ENCODE data around the gene RTN4.
"Not testable (repeated sequence)": the region's sequence is repeated elsewhere in the genome, so short reads cannot be mapped to it uniquely, and the experiment has no call there.

RTN4 gene

GRCh38 chr2:55073000-55073983, 23.0 kb upstream of the RTN4 start:
- DNase-seq, result no peak

GRCh38 chr2:55063713-55064323, 13.6 kb upstream of the RTN4 start:
- DNase-seq, result no peak

- DNase-seq, result no peak
These were observed 13.0 kb upstream of the RTN4 start for GRCh38 chr2:55063226-55063625.

GRCh38 chr2:55062754-55063153, 12.5 kb upstream of the RTN4 start:
- DNase-seq, result no peak

GRCh38 chr2:55061523-55062344, 11.5 kb upstream of the RTN4 start:
- no peak for DNase-seq

- no peak for DNase-seq
These were observed 9.5 kb upstream of the RTN4 start for GRCh38 chr2:55059793-55060192.

- DNase-seq, result no peak
These were observed 7.2 kb upstream of the RTN4 start for GRCh38 chr2:55057474-55057873.

GRCh38 chr2:55056024-55056521, 5.8 kb upstream of the RTN4 start:
- DNase-seq, result no peak

- no peak for DNase-seq
These were observed 4.0 kb upstream of the RTN4 start for GRCh38 chr2:55054106-55054875.

GRCh38 chr2:55053225-55053624, 3.0 kb upstream of the RTN4 start:
- not testable (repeated sequence) for DNase-seq

- DNase-seq, result no peak
These were observed 2.1 kb upstream of the RTN4 start for GRCh38 chr2:55052129-55053061.

GRCh38 chr2:55051026-55051866, 995 bp upstream of the RTN4 start:
- DNase-seq, result peak; percentile 52

GRCh38 chr2:55049821-55050099, 491 bp downstream of the RTN4 start:
- no peak for DNase-seq

GRCh38 chr2:55049043-55049820, 1.0 kb downstream of the RTN4 start:
- DNase-seq, result peak; percentile 93

- peak; percentile 55 for DNase-seq
These were observed 1.7 kb downstream of the RTN4 start for GRCh38 chr2:55048508-55049042.

GRCh38 chr2:55047677-55048299, 2.5 kb downstream of the RTN4 start:
- peak; percentile 58 for DNase-seq

- DNase-seq, result peak; percentile 26
These were observed 4.5 kb downstream of the RTN4 start for GRCh38 chr2:55045780-55046179.

- DNase-seq, result no peak
These were observed 6.4 kb downstream of the RTN4 start for GRCh38 chr2:55043841-55044240.

GRCh38 chr2:55038428-55038827, 11.8 kb downstream of the RTN4 start:
- DNase-seq, result no peak
